Astrocyte (in vitro differentiated cells and primary cell): ENCODE measurements around the gene NLRP7.
"Not testable (repeated sequence)": the region's sequence is repeated elsewhere in the genome, so short reads cannot be mapped to it uniquely, and the experiment has no call there.

Experiments used
- EZH2 ChIP-seq: IDR thresholded peaks from 2 replicates; pipeline ENCODE4 v1.6.1; 2012; ENCODE audit warnings: mild to moderate bottlenecking, low read length, inconsistent platforms; ENCODE audit not compliant: insufficient read depth
- TF ChIP-seq, protein P1 (sequence below): IDR thresholded peaks from 2 replicates; pipeline ENCODE4 v1.5.1; 2011; ENCODE audit warnings: low read depth, mild to moderate bottlenecking, inconsistent platforms, low read length, moderate library complexity; ENCODE audit not compliant: insufficient read depth

DNA sequence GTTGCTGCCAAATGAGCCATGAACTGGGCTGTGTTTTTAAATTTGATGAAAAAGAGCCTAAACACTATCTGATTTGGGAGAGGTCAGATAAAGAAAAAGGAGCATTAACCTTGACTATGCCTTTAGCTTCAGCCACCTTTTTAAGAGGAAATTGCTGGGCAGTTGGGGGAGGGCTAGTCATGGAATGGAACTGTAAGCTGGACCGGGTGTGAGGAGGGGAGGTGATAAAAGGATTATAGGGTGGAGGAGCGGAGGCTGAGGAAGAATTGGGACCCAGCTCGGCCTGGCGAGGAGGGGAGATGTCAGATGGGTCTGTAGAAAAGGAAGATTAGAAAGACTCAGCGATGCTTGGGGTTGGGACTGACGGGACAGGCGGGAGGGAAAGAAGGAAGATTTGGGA lies 48.6 kb downstream of the NLRP7 start:
- TF ChIP-seq, protein P1, sequence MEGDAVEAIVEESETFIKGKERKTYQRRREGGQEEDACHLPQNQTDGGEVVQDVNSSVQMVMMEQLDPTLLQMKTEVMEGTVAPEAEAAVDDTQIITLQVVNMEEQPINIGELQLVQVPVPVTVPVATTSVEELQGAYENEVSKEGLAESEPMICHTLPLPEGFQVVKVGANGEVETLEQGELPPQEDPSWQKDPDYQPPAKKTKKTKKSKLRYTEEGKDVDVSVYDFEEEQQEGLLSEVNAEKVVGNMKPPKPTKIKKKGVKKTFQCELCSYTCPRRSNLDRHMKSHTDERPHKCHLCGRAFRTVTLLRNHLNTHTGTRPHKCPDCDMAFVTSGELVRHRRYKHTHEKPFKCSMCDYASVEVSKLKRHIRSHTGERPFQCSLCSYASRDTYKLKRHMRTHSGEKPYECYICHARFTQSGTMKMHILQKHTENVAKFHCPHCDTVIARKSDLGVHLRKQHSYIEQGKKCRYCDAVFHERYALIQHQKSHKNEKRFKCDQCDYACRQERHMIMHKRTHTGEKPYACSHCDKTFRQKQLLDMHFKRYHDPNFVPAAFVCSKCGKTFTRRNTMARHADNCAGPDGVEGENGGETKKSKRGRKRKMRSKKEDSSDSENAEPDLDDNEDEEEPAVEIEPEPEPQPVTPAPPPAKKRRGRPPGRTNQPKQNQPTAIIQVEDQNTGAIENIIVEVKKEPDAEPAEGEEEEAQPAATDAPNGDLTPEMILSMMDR, result not testable (repeated sequence)
- TF ChIP-seq EZH2, result not testable (repeated sequence)
